SK-N-SH (cell line): ENCODE results near the gene NADSYN1. TPM values are rescaled to one million over a fixed set of nuclear protein-coding genes. Genes with fewer than 3 reads are reported as not detected.
"Not testable (repeated sequence)": the region's sequence is repeated elsewhere in the genome, so short reads cannot be mapped to it uniquely, and the experiment has no call there.

Experiments
- CTCF ChIA-PET: fragments of 300-600, 350-600 bp; formaldehyde crosslinking; extraction: SDS; loops from one replicate; lab custom pipeline; 2021; lab: Yijun Ruan, JAX
- POLR2A ChIA-PET: fragments of 350-600 bp; sonication (Branson Sonifier 250); formaldehyde crosslinking; extraction: SDS; loops from one replicate; lab custom pipeline; 2020; ENCODE audit warnings: antibody characterized with exemption, inconsistent platforms; lab: Yijun Ruan, JAX
- DNase-seq: peaks from one replicate; pipeline ENCODE4 v3.0.0; 2012
- H2AFZ ChIP-seq: fragments of 200-600 bp; sonication (generic); 2 replicates; pipeline ENCODE4 v1.8.1; 2016; ENCODE audit warnings: antibody characterized with exemption, mild to moderate bottlenecking, low read depth
- H3F3A ChIP-seq: fragments of 200-600 bp; sonication (generic); replicated peaks from 2 replicates; pipeline ENCODE3; 2016; ENCODE audit warnings: antibody characterized with exemption, mild to moderate bottlenecking; ENCODE audit not compliant: insufficient read depth
- H3K27ac ChIP-seq, 2 experiments: fragments of 200-500 bp in 1 of 2; fragments of 200-600 bp in 1 of 2; sonication (Bioruptor generic) in 1 of 2; sonication (generic), shearing (Covaris generic) in 1 of 2; 2 replicates each; pipeline versions ENCODE4 v1.5.1 to v1.6.1; 2014 to 2016; ENCODE audit warnings: low read depth in 2 of 2, inconsistent platforms in 1 of 2, low read length in 1 of 2, mild to moderate bottlenecking in 1 of 2, mixed read lengths in 1 of 2
- H3K27me3 ChIP-seq: fragments of 200-600 bp; sonication (generic), shearing (Covaris generic); 2 replicates; pipeline ENCODE4 v1.6.1; 2016; ENCODE audit warnings: mixed run types; ENCODE audit not compliant: insufficient read depth
- H3K36me3 ChIP-seq, 2 experiments: fragments of 200-500 bp in 1 of 2; fragments of 200-600 bp in 1 of 2; sonication (Bioruptor generic) in 1 of 2; sonication (generic) in 1 of 2; replicated peaks in 1 of 2; 2 replicates each; pipeline versions ENCODE3 to v1.5.1; 2014 to 2016; ENCODE audit warnings: low read length in 1 of 2, mild to moderate bottlenecking in 1 of 2; ENCODE audit not compliant: insufficient read depth in 2 of 2, control insufficient read depth in 1 of 2
- H3K4me1 ChIP-seq, 2 experiments: fragments of 200-500 bp in 1 of 2; fragments of 200-600 bp in 1 of 2; sonication (Bioruptor generic) in 1 of 2; sonication (generic), shearing (Covaris generic) in 1 of 2; 2 replicates each; pipeline versions ENCODE4 v1.5.1 to v1.6.1; 2014 to 2016; ENCODE audit warnings: low read depth in 1 of 2, low read length in 1 of 2, mixed run types in 1 of 2; ENCODE audit not compliant: insufficient read depth in 2 of 2, control insufficient read depth in 1 of 2
- H3K4me2 ChIP-seq: fragments of 200-600 bp; sonication (generic), shearing (Covaris generic); 2 replicates; pipeline ENCODE4 v1.6.1; 2017; ENCODE audit warnings: mixed run types
- H3K4me3 ChIP-seq, 2 experiments: fragments of 200-500 bp in 1 of 2; fragments of 200-600 bp in 1 of 2; sonication (Bioruptor generic) in 1 of 2; sonication (generic), shearing (Covaris generic) in 1 of 2; 2 replicates each; pipeline versions ENCODE4 v1.5.1 to v1.8.1; 2014 to 2016; ENCODE audit warnings: low read depth in 2 of 2, inconsistent platforms in 1 of 2, low read length in 1 of 2, mild to moderate bottlenecking in 1 of 2, mixed read lengths in 1 of 2, moderate library complexity in 1 of 2
- H3K79me2 ChIP-seq: fragments of 200-600 bp; sonication (generic); 2 replicates; pipeline ENCODE4 v1.8.1; 2017; ENCODE audit warnings: mild to moderate bottlenecking; ENCODE audit not compliant: insufficient read depth
- H3K9ac ChIP-seq: fragments of 200-600 bp; sonication (generic); 2 replicates; pipeline ENCODE4 v1.6.1; 2017; ENCODE audit warnings: mixed run types
- H3K9me2 ChIP-seq: fragments of 200-600 bp; sonication (generic); 2 replicates; pipeline ENCODE4 v1.6.1; 2017; ENCODE audit warnings: mixed run types
- H3K9me3 ChIP-seq: fragments of 200-600 bp; sonication (generic); 2 replicates; pipeline ENCODE4 v1.6.1; 2017; ENCODE audit warnings: mixed run types, mild to moderate bottlenecking, moderate library complexity
- H4K20me1 ChIP-seq: fragments of 200-600 bp; sonication (generic); 2 replicates; pipeline ENCODE4 v1.6.1; 2017; ENCODE audit warnings: mild to moderate bottlenecking, mixed run types; ENCODE audit not compliant: insufficient read depth
- CHD2 ChIP-seq: fragments of 150-350 bp; IDR thresholded peaks from 2 replicates; pipeline ENCODE4 v1.6.1; 2018; ENCODE audit warnings: low read length; ENCODE audit not compliant: partially characterized antibody
- GATA2 ChIP-seq: sonication (generic); formaldehyde crosslinking; IDR thresholded peaks from 2 replicates; pipeline ENCODE4 v1.5.0; 2020; ENCODE audit warnings: mild to moderate bottlenecking, missing genetic modification reagents
- MEF2A ChIP-seq: IDR thresholded peaks from 2 replicates; pipeline ENCODE4 v1.4.0; 2012; ENCODE audit warnings: low read depth, borderline replicate concordance
- RAD21 ChIP-seq: IDR thresholded peaks from 2 replicates; pipeline ENCODE4 v1.6.1; 2012; ENCODE audit warnings: mild to moderate bottlenecking, low read length
- ZBTB33 ChIP-seq: IDR thresholded peaks from 2 replicates; pipeline ENCODE4 v1.4.0; 2012; ENCODE audit warnings: low read depth, borderline replicate concordance
- WGBS: methylation state at CpG from one replicate; pipeline ENCODE4 v1.1.6; 2017; ENCODE audit warnings: low lambda C conversion rate; 5-methylcytosine and 5-hydroxymethylcytosine counted together
- polyA plus RNA-seq, 3 experiments: library from polyadenylated mRNA; depleted of rRNA; stranded (reverse); fragments of >200 nt; gene quantifications; 2 replicates each; pipeline ENCODE4 v1.2.3, GENCODE V29; 2012
- TF ChIP-seq, protein P1 (sequence below): IDR thresholded peaks from 2 replicates; pipeline ENCODE4 v1.4.0; 2012; ENCODE audit warnings: low read depth
- TF ChIP-seq, protein P2 (sequence below): fragments of 200-600 bp; sonication (generic); IDR thresholded peaks from 2 replicates; pipeline ENCODE4 v1.6.1; 2017; ENCODE audit warnings: antibody characterized with exemption, mild to moderate bottlenecking, moderate library complexity

Gene NADSYN1
- polyA plus RNA-seq, 1 of the 3 experiments (the other 2 are of a cell fraction) = 62.5 TPM

GRCh38 chr11:71538666-71538990 lies 85.6 kb downstream of the NADSYN1 start:
- no peaks in the 10 kb centered on the region for H4K20me1 ChIP-seq
- H3K9me3 ChIP-seq = no peaks in the 10 kb centered on the region
- no peak overlapping the region for H3K4me2 ChIP-seq
- TF ChIP-seq ZBTB33 = no peak
- TF ChIP-seq RAD21 = no peak
- TF ChIP-seq CHD2 = no peak
- no peak for TF ChIP-seq GATA2 (CRISPR knock-in tag)
- TF ChIP-seq, protein P1, sequence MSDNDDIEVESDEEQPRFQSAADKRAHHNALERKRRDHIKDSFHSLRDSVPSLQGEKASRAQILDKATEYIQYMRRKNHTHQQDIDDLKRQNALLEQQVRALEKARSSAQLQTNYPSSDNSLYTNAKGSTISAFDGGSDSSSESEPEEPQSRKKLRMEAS = no peak
- H2AFZ ChIP-seq = no peak overlapping the region
- H3K27ac ChIP-seq = no peak overlapping the region
- POLR2A ChIA-PET = no interaction called here
- no peaks in the 10 kb centered on the region for H3K36me3 ChIP-seq
- no peak overlapping the region for H3K9ac ChIP-seq
- no peak overlapping the region for H3K4me3 ChIP-seq
- H3K9me2 ChIP-seq = no peaks in the 10 kb centered on the region
- no peaks in the 10 kb centered on the region for H3F3A ChIP-seq
- no peak for DNase-seq
- H3K27me3 ChIP-seq = no peaks in the 10 kb centered on the region
- CTCF ChIA-PET = no interaction called here
- H3K79me2 ChIP-seq = no peaks in the 10 kb centered on the region
- 55% methylated on average over 4 of the region's 4 CpGs for WGBS
- peaks cover 0 to 10% of the 10 kb centered on the region in 2 experiments; a peak in 1 of 4 replicates for H3K4me1 ChIP-seq

DNA sequence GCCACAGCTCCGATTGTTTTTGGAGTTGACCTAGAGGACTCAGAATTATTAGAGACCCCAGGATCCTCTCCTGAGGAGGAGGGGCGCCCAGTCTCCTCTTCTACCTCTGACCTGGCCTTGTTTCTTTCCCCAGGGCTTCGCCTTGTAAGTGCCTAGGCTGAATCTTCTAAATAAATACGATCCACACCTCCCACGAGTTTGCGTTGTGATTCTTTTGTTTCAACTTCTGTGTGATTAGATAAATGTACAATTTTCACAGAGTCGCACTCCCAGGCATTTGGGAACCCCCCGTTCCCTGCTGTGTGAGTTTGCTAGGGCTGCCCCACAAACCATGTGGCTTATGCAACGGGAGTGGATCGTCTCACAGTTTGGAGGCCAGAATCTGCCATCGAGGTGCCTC lies 86.0 kb downstream of the NADSYN1 start:
- Histone ChIP-seq H3K27me3 (no peaks in the 10 kb centered on the region), H3K79me2 (no peaks in the 10 kb centered on the region), H3K4me2 (no peak overlapping the region), H3K4me3 (no peak overlapping the region), H3K9ac (no peak overlapping the region), H3K36me3 (no peaks in the 10 kb centered on the region), H2AFZ (no peak overlapping the region), H3K9me3 (no peaks in the 10 kb centered on the region), H3K27ac (no peak overlapping the region), H3K4me1 (peaks cover 0 to 10% of the 10 kb centered on the region in 2 experiments; a peak in 1 of 4 replicates), H3K9me2 (no peaks in the 10 kb centered on the region), H3F3A (no peaks in the 10 kb centered on the region), H4K20me1 (no peaks in the 10 kb centered on the region)
- POLR2A ChIA-PET = no interaction called here
- no peak for DNase-seq
- CTCF ChIA-PET = no interaction called here
- 32% methylated on average over 11 of the region's 11 CpGs for WGBS
- no peak for TF ChIP-seq MEF2A
- TF ChIP-seq, protein P2, sequence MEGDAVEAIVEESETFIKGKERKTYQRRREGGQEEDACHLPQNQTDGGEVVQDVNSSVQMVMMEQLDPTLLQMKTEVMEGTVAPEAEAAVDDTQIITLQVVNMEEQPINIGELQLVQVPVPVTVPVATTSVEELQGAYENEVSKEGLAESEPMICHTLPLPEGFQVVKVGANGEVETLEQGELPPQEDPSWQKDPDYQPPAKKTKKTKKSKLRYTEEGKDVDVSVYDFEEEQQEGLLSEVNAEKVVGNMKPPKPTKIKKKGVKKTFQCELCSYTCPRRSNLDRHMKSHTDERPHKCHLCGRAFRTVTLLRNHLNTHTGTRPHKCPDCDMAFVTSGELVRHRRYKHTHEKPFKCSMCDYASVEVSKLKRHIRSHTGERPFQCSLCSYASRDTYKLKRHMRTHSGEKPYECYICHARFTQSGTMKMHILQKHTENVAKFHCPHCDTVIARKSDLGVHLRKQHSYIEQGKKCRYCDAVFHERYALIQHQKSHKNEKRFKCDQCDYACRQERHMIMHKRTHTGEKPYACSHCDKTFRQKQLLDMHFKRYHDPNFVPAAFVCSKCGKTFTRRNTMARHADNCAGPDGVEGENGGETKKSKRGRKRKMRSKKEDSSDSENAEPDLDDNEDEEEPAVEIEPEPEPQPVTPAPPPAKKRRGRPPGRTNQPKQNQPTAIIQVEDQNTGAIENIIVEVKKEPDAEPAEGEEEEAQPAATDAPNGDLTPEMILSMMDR = no peak
- TF ChIP-seq, protein P1 = no peak

- H3K36me3 ChIP-seq, H3K4me2 ChIP-seq, H3K27ac ChIP-seq, H3K4me1 ChIP-seq, H3F3A ChIP-seq, H4K20me1 ChIP-seq, DNase-seq, H3K27me3 ChIP-seq, H3K79me2 ChIP-seq, POLR2A ChIA-PET, H3K9me2 ChIP-seq, H3K4me3 ChIP-seq, CTCF ChIA-PET, H3K9me3 ChIP-seq, H3K9ac ChIP-seq, H2AFZ ChIP-seq: not testable (repeated sequence)
- 67% methylated on average over 10 of the region's 11 CpGs for WGBS
These were observed 87.0 kb downstream of the NADSYN1 start for GRCh38 chr11:71539971-71540370.

DNA sequence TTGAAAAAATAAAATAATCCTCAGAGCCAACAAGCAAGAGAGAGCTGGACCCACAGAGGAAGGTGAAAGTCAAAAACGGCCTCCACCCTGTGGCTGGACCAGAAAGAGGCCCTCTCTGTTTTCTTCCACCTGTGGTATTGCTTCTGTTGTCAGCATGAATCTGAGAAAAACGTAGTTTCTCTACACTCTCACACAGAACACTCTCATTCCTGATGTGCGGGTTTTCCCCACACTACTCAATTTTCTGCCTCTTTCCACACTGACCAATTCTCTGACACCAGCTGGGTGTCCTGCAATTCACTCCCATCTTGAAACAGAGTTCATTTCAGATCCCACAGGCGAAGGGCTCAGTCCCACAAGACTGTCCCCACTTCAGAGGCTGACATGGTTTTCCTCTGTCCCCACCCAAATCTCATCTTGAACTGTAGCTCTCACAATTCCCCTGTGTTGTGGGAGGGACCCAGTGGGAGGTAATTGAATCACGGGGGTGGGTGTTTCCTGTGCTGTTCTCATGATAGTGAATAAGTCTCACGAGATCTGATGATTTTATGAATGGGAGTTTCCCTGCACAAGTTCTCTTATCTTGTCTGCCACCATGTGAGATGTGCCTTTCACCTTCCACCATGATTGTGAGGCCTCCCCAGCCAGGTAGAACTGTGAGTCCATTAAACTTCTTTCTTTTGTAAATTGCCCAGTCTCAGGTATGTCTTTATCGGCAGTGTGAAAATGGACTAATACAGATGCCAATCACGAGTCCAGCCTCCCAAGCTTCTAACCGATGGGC lies 87.7 kb downstream of the NADSYN1 start:
- H3F3A ChIP-seq, H3K4me2 ChIP-seq, H3K9ac ChIP-seq, H3K9me3 ChIP-seq, H3K27ac ChIP-seq, DNase-seq, H3K4me1 ChIP-seq, POLR2A ChIA-PET, H3K27me3 ChIP-seq, H3K9me2 ChIP-seq, H2AFZ ChIP-seq, H4K20me1 ChIP-seq, H3K79me2 ChIP-seq, H3K4me3 ChIP-seq, H3K36me3 ChIP-seq: not testable (repeated sequence)
- CTCF ChIA-PET = interaction anchor here (1.0 kb wide), 1 partner anchor 22 kb away, joined by 3 read pairs; no protein-coding TSS in a partner anchor
- WGBS = 31% methylated on average over 9 of the region's 9 CpGs
